GM12865 (cell line): ENCODE measurements around the gene SLC22A23.

Experiments
- DNase-seq: peaks from one replicate; pipeline ENCODE4 v3.0.0; 2010; ENCODE audit warnings: low read depth
- H3K4me3 ChIP-seq: 2 replicates; pipeline ENCODE4 v1.5.1; 2011; ENCODE audit warnings: mild to moderate bottlenecking, low read depth, low read length, control low read depth
- CTCF ChIP-seq: IDR thresholded peaks from 2 replicates; pipeline ENCODE4 v1.5.1; 2011; ENCODE audit warnings: low read length, control low read depth, low read depth, inconsistent platforms; ENCODE audit not compliant: insufficient read depth; ENCODE audit errors: missing control alignments

The SLC22A23 gene

GRCh38 chr6:3307436-3307835, 149.4 kb downstream of the SLC22A23 start:
- H3K4me3 ChIP-seq = no peak overlapping the region
- no peak for TF ChIP-seq CTCF
- no peak for DNase-seq

- TF ChIP-seq CTCF = no peak
- DNase-seq = no peak
- H3K4me3 ChIP-seq = no peak overlapping the region
These were observed 150.0 kb downstream of the SLC22A23 start for GRCh38 chr6:3306848-3307247.

- H3K4me3 ChIP-seq = no peak overlapping the region
- no peak for DNase-seq
- TF ChIP-seq CTCF = no peak
These were observed 151.0 kb downstream of the SLC22A23 start for GRCh38 chr6:3305831-3306230.

- no peak overlapping the region for H3K4me3 ChIP-seq
- DNase-seq = no peak
- no peak for TF ChIP-seq CTCF
These were observed 151.7 kb downstream of the SLC22A23 start for GRCh38 chr6:3305216-3305565.

- no peak for TF ChIP-seq CTCF
- DNase-seq = no peak
These were observed 152.2 kb downstream of the SLC22A23 start for GRCh38 chr6:3304500-3305215.

GRCh38 chr6:3303795-3304411, 152.9 kb downstream of the SLC22A23 start:
- DNase-seq = no peak
- no peak for TF ChIP-seq CTCF
- H3K4me3 ChIP-seq = no peak overlapping the region

More at GRCh38 chr6:3304500-3305215, 152.2 kb downstream of the SLC22A23 start:
- H3K4me3 ChIP-seq = no peak overlapping the region

DNA sequence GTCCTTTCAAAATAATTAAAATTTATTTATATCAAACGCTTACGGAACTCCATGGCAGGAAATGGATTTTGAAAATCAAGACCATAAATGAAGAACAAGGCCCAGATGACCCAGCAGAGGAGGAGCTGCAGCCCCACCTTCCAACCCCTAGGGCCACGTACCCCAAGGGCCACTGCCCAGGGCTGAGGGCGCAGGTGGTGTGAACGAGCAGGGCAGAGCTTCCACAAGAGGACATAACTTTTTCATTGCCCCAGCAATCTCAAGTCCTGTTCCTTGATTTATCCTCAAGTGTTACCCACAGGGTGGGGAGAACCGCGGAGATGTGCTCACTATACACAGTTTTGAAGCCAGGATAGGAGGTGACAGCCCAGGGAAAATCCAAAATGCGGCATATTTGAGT, 155.3 kb downstream of the SLC22A23 start:
- TF ChIP-seq CTCF = no peak
- no peak overlapping the region for H3K4me3 ChIP-seq
- DNase-seq = no peak
